Mucosa of descending colon (tissue), 3 donors: Measurements from ENCODE around the gene M1AP. TPM values are rescaled to one million over a fixed set of nuclear protein-coding genes. Genes with fewer than 3 reads are reported as not detected.

ENCODE experiments used
- ATAC-seq: fragments of 200-7000 bp; cut with Tn5 transposase; one replicate; pipeline ENCODE4 v1.9.1; 2020; ENCODE audit warnings: mild to moderate bottlenecking, moderate library complexity
- DNase-seq, 3 donors: peaks; one replicate each; pipeline ENCODE4 v3.0.0-alpha.2; 2020
- H3K36me3 ChIP-seq: fragments of 200-600 bp; one replicate; pipeline ENCODE4 v1.8.0; 2021; ENCODE audit warnings: low read depth, mild to moderate bottlenecking
- H3K4me1 ChIP-seq: fragments of 200-600 bp; one replicate; pipeline ENCODE4 v1.8.0; 2021; ENCODE audit warnings: low read depth, mild to moderate bottlenecking
- H3K4me3 ChIP-seq: fragments of 200-600 bp; one replicate; pipeline ENCODE4 v1.8.0; 2021; ENCODE audit warnings: mild to moderate bottlenecking
- H3K9me3 ChIP-seq: fragments of 200-600 bp; one replicate; pipeline ENCODE4 v1.8.0; 2021; ENCODE audit warnings: mild to moderate bottlenecking
- intact Hi-C, 2 donors: fragments of 100-400 bp; cut with DNase I in 1 of 2; cut with micrococcal nuclease in 1 of 2; formaldehyde crosslinking; loops; one replicate each; pipeline versions ENCODE4 v1.11.0 to v1.11.1; 2022; cut with DNase I, micrococcal nuclease
- total RNA-seq, 3 donors: library from RNA; stranded (reverse); fragmentation: NEBNext Ultra II Directional in 2 of 3; extraction: Animal tissue kit (Norgen Biotek cat#: 25700) in 2 of 3; gene quantifications; one replicate each; pipeline versions ENCODE4 v1.2.1 to v1.2.4, GENCODE V29; 2021 to 2023
- TF ChIP-seq, protein P1 (sequence below): fragments of 200-600 bp; IDR thresholded peaks from one replicate; pipeline ENCODE4 v1.8.0; 2022; ENCODE audit warnings: antibody characterized with exemption, mild to moderate bottlenecking
- donor health status: DM: no; HTN: no; CAD: no; lungs with moderate emphysema.
- donor health status: DM: no; HTN: no; CAD: no.
- donor health status: DM: no; HTN: yes; CAD: no.

Gene M1AP
- total RNA-seq, 3 donors from 2014 or later: 0.19 to 0.43 (median 0.31) TPM

GRCh38 chr2:74556159-74556558 is 92.0 kb downstream of the M1AP start:
- TF ChIP-seq, protein P1, sequence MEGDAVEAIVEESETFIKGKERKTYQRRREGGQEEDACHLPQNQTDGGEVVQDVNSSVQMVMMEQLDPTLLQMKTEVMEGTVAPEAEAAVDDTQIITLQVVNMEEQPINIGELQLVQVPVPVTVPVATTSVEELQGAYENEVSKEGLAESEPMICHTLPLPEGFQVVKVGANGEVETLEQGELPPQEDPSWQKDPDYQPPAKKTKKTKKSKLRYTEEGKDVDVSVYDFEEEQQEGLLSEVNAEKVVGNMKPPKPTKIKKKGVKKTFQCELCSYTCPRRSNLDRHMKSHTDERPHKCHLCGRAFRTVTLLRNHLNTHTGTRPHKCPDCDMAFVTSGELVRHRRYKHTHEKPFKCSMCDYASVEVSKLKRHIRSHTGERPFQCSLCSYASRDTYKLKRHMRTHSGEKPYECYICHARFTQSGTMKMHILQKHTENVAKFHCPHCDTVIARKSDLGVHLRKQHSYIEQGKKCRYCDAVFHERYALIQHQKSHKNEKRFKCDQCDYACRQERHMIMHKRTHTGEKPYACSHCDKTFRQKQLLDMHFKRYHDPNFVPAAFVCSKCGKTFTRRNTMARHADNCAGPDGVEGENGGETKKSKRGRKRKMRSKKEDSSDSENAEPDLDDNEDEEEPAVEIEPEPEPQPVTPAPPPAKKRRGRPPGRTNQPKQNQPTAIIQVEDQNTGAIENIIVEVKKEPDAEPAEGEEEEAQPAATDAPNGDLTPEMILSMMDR: no peak
- Histone ChIP-seq H3K4me1 (peaks cover 24% of the 10 kb centered on the region), H3K36me3 (no peaks in the 10 kb centered on the region), H3K4me3 (no peak overlapping the region), H3K9me3 (no peaks in the 10 kb centered on the region)
- DNase-seq: peak in 1 of 3 donors; percentile 51
- intact Hi-C loops: no loop called here
- ATAC-seq: no peak

GRCh38 chr2:74555610-74556103 is 92.5 kb downstream of the M1AP start:
- ATAC-seq: peak; percentile 1
- TF ChIP-seq, protein P1: no peak

GRCh38 chr2:74554820-74555531 is 93.2 kb downstream of the M1AP start:
- TF ChIP-seq, protein P1: no peak
- intact Hi-C loops: no loop called here
- peak; percentile 78 for ATAC-seq
- Histone ChIP-seq H3K9me3 (no peaks in the 10 kb centered on the region), H3K4me1 (peaks cover 21% of the 10 kb centered on the region), H3K36me3 (no peaks in the 10 kb centered on the region), H3K4me3 (peak overlapping the region; percentile 38)
- peak; percentile 63 to 82 (median 77) for DNase-seq

More at GRCh38 chr2:74555610-74556103, 92.5 kb downstream of the M1AP start:
- Histone ChIP-seq H3K9me3 (no peaks in the 10 kb centered on the region), H3K4me1 (peaks cover 24% of the 10 kb centered on the region), H3K4me3 (no peak overlapping the region), H3K36me3 (no peaks in the 10 kb centered on the region)
- intact Hi-C loops: no loop called here
- DNase-seq: peak in 2 of 3 donors; percentile 34 to 60

DNA sequence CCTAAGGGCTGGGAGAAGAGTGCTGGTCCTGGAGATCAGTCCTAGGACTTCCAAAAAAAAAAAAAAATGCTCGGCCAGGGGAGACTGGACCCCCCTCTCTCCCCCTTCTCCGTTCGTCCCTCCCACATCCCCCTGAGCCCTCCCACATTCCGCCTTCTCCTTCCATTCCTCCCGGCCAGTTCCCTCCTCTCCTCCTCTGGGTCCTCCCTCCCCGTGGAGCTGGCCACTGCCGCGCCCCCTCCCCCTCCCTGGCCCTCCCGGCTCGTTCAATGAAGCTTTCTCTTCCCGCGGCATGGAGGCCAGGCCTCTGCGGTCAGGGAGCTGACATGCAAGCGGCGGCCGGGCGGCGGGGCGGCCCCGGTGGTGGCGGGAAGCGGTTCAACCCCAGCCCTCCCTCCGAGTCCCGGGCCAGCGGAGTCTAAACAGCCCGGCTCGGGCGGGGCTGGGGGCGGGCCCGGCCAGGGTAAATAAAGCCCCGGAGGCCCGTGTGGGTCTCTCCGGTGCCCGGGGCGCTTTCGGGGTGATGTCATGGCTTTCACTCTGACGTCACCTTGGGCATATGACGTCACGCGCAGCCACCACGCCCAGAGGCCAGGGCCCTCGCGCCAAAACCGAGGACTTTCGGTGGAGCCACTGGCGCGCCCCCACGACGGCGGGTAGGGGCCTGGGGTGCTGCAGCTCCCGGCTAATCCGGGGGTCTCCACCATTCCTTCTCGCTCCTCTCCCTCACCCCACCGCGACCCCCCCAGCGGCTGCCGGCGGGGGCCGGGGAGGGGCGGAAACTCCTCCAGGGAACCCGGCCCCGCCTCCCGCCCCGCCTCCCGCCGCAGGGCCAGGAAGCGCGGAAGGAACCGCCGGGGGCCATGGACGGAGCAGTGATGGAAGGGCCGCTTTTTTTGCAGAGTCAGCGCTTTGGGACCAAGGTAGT is 94.0 kb downstream of the M1AP start, which contains the start of the genes DOK1 and LOXL3:
DOK1 (plus strand) TSS at position 829 of the 928 bp plus-strand sequence; CDS start at position 864, 35 bp downstream.
LOXL3 (minus strand) TSS at position 51 of the 928 bp plus-strand sequence. CDS start 1,308 bp downstream, outside the sequence.
- H3K4me3 ChIP-seq: peak within 1 kb of the TSS; percentile 38
- intact Hi-C loops: no loop called here
- no peaks in the 10 kb centered on the region for H3K36me3 ChIP-seq
- no peaks in the 10 kb centered on the region for H3K9me3 ChIP-seq
- peak; percentile 87 for ATAC-seq
- TF ChIP-seq, protein P1: no peak
- peak; percentile 93 to 96 (median 94) for DNase-seq
- peaks cover 27% of the 10 kb centered on the region for H3K4me1 ChIP-seq
